HFF-Myc (cell line): ENCODE measurements around the gene SCFD2.
A peak's percentile ranks its signal among the peaks of the same experiment; 100 is the strongest.
"Not testable (repeated sequence)": the region's sequence is repeated elsewhere in the genome, so short reads cannot be mapped to it uniquely, and the experiment has no call there.

Experiments
- DNase-seq: peaks from one replicate; pipeline ENCODE4 v3.0.0-alpha.2; 2011; ENCODE audit warnings: low read depth; ENCODE audit errors: extremely low read depth
- H3K4me3 ChIP-seq: replicated peaks from 2 replicates; pipeline ENCODE4 v1.5.1; 2011; ENCODE audit warnings: low read depth, mild to moderate bottlenecking, control low read depth, low read length
- TF ChIP-seq, protein P1 (sequence below): IDR thresholded peaks from 2 replicates; pipeline ENCODE4 v1.5.1; 2012; ENCODE audit warnings: mild to moderate bottlenecking, low read depth, low read length, control low read depth; ENCODE audit errors: missing control alignments

The SCFD2 gene

DNA sequence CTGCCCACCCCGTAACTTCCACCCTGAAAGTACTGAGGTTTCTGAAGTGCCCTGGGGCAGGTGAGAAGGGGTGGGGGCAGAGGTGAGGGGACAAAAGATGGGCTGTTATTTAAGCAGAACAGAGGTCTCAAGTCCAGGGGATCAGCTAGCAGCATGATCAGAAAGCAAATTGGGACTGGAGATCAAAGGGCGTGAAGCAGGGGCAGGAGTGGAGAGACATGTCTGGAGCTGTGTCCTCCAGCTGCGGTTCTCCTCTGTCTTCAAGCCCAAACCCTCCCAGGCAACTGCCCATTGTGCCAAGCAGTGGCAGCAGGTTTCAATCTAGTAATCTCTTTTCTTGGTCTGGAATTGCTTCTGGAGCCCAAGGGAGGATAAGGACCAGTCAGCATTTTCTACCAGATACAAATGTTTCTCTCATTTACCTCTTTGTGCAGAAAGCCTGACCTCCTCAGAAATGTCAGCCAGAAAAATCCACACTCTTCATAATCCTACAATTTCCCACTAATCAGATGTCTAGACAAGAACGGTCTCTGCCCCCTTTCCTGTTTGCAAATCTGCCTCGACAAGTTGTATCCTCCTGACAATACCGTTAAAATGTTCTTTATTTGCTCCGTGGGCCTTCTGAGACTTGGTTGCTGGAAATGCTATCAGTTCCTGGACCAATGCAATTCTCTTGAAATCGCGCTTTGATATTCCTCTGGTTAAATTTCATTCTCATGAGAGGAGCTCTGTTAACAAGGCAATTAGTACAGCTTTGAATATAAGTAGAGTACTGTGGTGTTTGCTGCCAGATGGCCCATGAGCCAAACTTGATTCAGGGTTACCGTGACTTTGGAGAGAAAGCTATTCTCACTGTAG, 526.9 kb downstream of the SCFD2 start:
- no peak for DNase-seq
- TF ChIP-seq, protein P1, sequence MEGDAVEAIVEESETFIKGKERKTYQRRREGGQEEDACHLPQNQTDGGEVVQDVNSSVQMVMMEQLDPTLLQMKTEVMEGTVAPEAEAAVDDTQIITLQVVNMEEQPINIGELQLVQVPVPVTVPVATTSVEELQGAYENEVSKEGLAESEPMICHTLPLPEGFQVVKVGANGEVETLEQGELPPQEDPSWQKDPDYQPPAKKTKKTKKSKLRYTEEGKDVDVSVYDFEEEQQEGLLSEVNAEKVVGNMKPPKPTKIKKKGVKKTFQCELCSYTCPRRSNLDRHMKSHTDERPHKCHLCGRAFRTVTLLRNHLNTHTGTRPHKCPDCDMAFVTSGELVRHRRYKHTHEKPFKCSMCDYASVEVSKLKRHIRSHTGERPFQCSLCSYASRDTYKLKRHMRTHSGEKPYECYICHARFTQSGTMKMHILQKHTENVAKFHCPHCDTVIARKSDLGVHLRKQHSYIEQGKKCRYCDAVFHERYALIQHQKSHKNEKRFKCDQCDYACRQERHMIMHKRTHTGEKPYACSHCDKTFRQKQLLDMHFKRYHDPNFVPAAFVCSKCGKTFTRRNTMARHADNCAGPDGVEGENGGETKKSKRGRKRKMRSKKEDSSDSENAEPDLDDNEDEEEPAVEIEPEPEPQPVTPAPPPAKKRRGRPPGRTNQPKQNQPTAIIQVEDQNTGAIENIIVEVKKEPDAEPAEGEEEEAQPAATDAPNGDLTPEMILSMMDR: no peak
- no peak overlapping the region for H3K4me3 ChIP-seq

DNA sequence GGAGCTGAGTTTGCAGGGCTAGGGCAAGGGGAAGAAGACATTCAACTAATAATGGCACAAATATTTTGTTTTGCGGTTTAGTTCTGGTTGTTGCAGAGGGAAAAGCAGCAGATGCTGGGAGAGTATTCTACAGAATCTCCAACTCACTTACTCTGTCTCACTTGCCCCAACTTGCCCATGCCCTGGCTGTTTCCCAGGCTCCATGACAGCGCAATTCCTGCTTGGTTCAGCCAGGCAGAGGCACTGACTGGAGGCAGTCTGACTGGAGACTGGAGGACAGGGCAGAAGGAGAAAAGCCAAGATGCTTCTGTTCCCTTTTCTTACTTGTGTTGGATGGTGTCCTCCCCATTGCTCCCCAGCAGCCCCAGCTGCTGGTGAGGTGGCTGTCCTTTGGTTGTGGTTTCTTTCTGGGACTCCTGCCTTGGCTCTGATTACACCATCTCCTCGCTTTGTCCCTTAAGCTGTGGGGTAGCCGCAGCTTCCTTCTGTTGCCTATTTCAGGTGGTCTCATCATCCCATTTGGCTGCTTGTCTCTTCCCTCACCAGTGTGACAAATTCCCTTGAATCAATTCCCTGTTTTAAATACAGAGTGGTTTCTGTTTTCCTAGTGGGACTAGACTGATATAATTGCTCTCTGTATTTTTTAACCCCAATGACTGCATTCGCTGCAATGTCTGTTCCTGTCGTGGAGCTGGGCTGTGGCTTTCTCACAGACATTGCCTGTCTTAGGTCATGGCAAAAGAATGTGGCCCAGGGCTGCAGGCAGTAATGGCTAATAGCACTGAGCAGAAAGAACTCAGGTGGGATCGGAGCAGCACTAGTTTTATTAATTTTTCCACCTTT, 527.9 kb downstream of the SCFD2 start:
- H3K4me3 ChIP-seq: no peak overlapping the region
- TF ChIP-seq, protein P1: no peak
- DNase-seq: no peak

DNA sequence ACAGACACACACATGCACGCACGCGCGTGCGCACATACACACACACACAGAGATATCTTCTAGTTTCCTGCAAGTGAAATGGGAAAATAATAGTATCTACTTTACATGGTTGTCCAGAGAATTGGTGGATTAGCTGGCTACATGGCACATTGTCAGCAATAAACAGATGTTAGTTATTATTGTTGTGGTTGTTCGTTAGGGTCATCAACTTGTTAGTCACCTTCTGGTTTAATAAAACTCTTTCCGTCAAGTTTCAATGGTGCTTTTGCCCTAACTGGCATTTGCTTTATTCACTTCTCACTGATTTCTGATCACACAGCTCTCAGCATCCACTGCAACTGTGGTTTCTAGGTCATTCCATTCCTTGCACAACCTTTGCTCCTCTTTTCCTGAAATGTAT, 529.2 kb downstream of the SCFD2 start:
- TF ChIP-seq, protein P1: no peak
- peak; percentile 65 for DNase-seq
- no peak overlapping the region for H3K4me3 ChIP-seq

DNA sequence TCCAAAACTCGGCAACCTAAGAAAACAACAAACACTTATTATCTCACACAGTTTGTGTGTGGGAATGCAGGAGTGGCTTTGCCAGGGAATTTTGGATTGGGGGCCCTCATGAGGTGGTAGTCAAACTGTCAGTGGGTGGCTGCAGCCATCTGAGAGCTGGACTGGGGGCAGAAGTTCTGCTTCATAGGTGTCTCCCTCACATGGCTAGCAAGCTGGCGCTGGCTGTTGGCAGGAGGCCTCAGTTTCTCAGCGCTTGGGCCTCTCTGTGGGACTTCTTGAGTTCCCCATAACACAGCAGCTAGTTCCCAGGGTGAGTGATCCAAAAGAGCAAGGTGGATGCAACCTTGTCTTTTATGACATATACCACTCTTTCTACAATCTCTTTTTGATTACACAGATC, 529.7 kb downstream of the SCFD2 start:
- TF ChIP-seq, protein P1: no peak

DNA sequence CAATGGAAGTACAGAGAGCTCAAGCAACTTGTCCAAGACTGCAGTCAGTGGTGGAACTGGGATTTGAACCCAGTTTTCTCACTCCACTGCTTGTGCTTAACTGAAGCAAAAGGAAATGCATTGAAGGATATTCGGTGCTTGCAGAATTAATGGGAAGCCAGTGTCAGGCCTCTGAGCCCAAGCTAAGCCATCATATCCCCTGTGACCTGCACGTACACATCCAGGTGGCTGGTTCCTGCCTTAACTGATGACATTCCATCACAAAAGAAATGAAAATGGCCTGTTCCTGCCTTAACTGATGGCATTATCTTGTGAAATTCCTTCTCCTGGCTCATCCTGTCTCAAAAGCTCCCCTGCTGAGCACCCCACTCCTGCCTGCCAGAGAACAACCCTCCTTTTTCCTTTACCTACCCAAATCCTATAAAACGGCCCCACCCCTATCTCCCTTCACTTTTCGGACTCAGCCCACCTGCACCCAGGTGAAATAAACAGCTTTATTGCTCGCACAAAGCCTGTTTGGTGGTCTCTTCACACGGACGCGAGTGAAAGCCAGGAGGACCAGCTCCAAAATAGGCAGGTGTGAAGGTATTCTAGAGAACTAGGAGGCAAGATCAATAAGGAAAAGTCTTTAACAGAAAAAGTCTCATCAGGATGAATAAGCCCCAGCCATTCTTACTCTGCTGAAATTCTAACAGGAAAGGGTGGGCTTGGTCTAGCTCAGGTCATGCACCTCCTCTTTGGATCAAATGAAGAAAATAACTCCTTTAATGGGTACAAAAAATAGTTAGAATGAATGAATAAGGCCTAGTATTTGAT, 531.0 kb downstream of the SCFD2 start:
- H3K4me3 ChIP-seq, DNase-seq: not testable (repeated sequence)

More for the DNA sequence above, 529.7 kb downstream of the SCFD2 start:
- no peak for DNase-seq
- no peak overlapping the region for H3K4me3 ChIP-seq

DNA sequence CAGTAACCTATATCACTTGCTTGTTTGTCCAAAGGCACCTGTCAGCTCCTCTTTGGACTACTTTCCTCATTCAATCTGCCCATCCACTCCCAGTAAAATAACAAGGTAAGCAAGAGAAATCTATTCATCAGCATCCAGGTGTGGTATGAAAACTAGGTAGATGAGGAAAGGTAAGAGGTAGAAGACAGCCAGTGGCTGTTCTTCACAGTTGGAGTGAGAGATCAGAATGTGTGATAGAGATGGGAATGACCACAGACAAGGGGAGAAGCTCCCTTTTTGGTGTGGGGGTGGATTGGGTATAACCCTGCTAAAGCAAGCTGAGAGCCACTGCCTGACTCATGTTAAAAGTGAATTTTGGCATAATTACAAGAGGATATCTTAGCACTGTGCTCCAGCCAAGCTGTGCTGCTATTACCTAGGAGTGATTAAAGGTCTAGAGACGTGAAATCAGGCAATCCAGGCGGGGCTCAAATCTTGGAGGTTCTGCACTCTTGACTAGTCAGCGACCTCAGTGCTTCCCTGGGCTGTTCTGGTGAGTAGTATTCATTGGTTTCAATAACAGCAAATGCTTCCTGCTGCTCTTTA, 531.8 kb downstream of the SCFD2 start:
- TF ChIP-seq, protein P1: no peak
- no peak for DNase-seq
- no peak overlapping the region for H3K4me3 ChIP-seq
